Measurements from ENCODE around the gene ZNF831.

ZNF831 gene

GRCh38 chr20:59141818-59142581, 21.6 kb upstream of the ZNF831 start:
- DNase-seq: no peak

GRCh38 chr20:59143326-59143725, 20.3 kb upstream of the ZNF831 start:
- no peak for DNase-seq

- peak in 1 of 4 experiments; percentile 27 for DNase-seq
Measured at GRCh38 chr20:59144179-59144830, 19.3 kb upstream of the ZNF831 start.

GRCh38 chr20:59144831-59145196, 18.8 kb upstream of the ZNF831 start:
- DNase-seq: no peak

GRCh38 chr20:59145247-59145923, 18.2 kb upstream of the ZNF831 start:
- no peak for DNase-seq

- DNase-seq: peak; percentile 26 to 38 (median 31)
Measured at GRCh38 chr20:59145924-59146779, 17.5 kb upstream of the ZNF831 start.

- no peak for DNase-seq
Measured at GRCh38 chr20:59146780-59147565, 16.6 kb upstream of the ZNF831 start.

- DNase-seq: no peak
Measured at GRCh38 chr20:59147586-59147985, 16.0 kb upstream of the ZNF831 start.

GRCh38 chr20:59148701-59149493, 14.7 kb upstream of the ZNF831 start:
- DNase-seq: no peak

- DNase-seq: peak in 2 of 4 experiments; percentile 48 to 54
Measured at GRCh38 chr20:59149678-59150504, 13.7 kb upstream of the ZNF831 start.

- DNase-seq: no peak
Measured at GRCh38 chr20:59150821-59151251, 12.8 kb upstream of the ZNF831 start.

- no peak for DNase-seq
Measured at GRCh38 chr20:59151391-59151790, 12.2 kb upstream of the ZNF831 start.

GRCh38 chr20:59151820-59152219, 11.8 kb upstream of the ZNF831 start:
- DNase-seq: peak in 1 of 4 experiments; percentile 40

GRCh38 chr20:59152559-59153354, 10.9 kb upstream of the ZNF831 start:
- no peak for DNase-seq

- DNase-seq: no peak
Measured at GRCh38 chr20:59153355-59153681, 10.3 kb upstream of the ZNF831 start.

- no peak for DNase-seq
Measured at GRCh38 chr20:59153832-59154231, 9.8 kb upstream of the ZNF831 start.

GRCh38 chr20:59154317-59155013, 9.2 kb upstream of the ZNF831 start:
- no peak for DNase-seq

- DNase-seq: no peak
Measured at GRCh38 chr20:59157064-59157463, 6.6 kb upstream of the ZNF831 start.

GRCh38 chr20:59157531-59157930, 6.1 kb upstream of the ZNF831 start:
- no peak for DNase-seq
